Muscle layer of colon (tissue), 2 donors: ENCODE measurements around the gene REXO5.
"Not testable (repeated sequence)": the region's sequence is repeated elsewhere in the genome, so short reads cannot be mapped to it uniquely, and the experiment has no call there.

ENCODE experiments used
- H3K27ac ChIP-seq: one replicate; pipeline ENCODE4 v1.7.0; 2013; ENCODE audit warnings: low read depth, mild to moderate bottlenecking, low read length, moderate library complexity
- H3K27me3 ChIP-seq, 2 donors: one replicate each; pipeline ENCODE4 v1.7.0; 2013; ENCODE audit warnings: low read length in 2 of 2, mild to moderate bottlenecking in 2 of 2; ENCODE audit not compliant: insufficient read depth in 2 of 2, control insufficient read depth in 1 of 2
- H3K36me3 ChIP-seq: one replicate; pipeline ENCODE4 v1.7.0; 2013; ENCODE audit warnings: mild to moderate bottlenecking, low read length; ENCODE audit not compliant: insufficient read depth
- H3K4me1 ChIP-seq: one replicate; pipeline ENCODE4 v1.7.0; 2013; ENCODE audit warnings: mild to moderate bottlenecking, low read length; ENCODE audit not compliant: insufficient read depth
- H3K4me3 ChIP-seq, 2 donors: one replicate each; pipeline ENCODE4 v1.7.0; 2013; ENCODE audit warnings: low read length in 2 of 2, low read depth in 1 of 2, mild to moderate bottlenecking in 1 of 2, moderate library complexity in 1 of 2
- H3K9ac ChIP-seq: one replicate; pipeline ENCODE4 v1.7.0; 2013; ENCODE audit warnings: low read length
- H3K9me3 ChIP-seq: one replicate; pipeline ENCODE4 v1.7.0; 2013; ENCODE audit warnings: mild to moderate bottlenecking, low read length
- donor health status: abdominal sarcoma.
- donor health status: Adenocarcinoma of cecum.

REXO5 gene

GRCh38 chr16:20806168-20807050 lies at the start of gene REXO5, which contains the start of gene ERI2:
TSS of gene REXO5 (plus strand) at chr16:20806527. CDS start at chr16:20806954, 427 bp downstream.
TSS of gene ERI2 (minus strand) at chr16:20806472. CDS start at chr16:20806430, 42 bp downstream.
- peak within 1 kb of the TSS; percentile 74 for H3K9ac ChIP-seq
- peaks cover 5% of the 10 kb centered on the region for H3K4me1 ChIP-seq
- H3K9me3 ChIP-seq = no peaks in the 10 kb centered on the region
- H3K27ac ChIP-seq = peak within 1 kb of the TSS; percentile 83
- no peaks in the 10 kb centered on the region for H3K36me3 ChIP-seq
- H3K4me3 ChIP-seq = peak within 1 kb of the TSS; percentile 93 to 95
- no peaks in the 10 kb centered on the region for H3K27me3 ChIP-seq

- no peaks in the 10 kb centered on the region for H3K36me3 ChIP-seq
- no peak overlapping the region for H3K4me3 ChIP-seq
- H3K9ac ChIP-seq = no peak overlapping the region
- no peaks in the 10 kb centered on the region for H3K27me3 ChIP-seq
- H3K9me3 ChIP-seq = no peaks in the 10 kb centered on the region
- no peak overlapping the region for H3K27ac ChIP-seq
- peaks cover 6% of the 10 kb centered on the region for H3K4me1 ChIP-seq
Observed at GRCh38 chr16:20760346-20760745, 46.0 kb upstream of the REXO5 start.

GRCh38 chr16:20761175-20761574 lies 45.2 kb upstream of the REXO5 start:
- no peaks in the 10 kb centered on the region for H3K36me3 ChIP-seq
- H3K9me3 ChIP-seq = no peaks in the 10 kb centered on the region
- H3K4me3 ChIP-seq = no peak overlapping the region
- H3K4me1 ChIP-seq = peaks cover 6% of the 10 kb centered on the region
- no peak overlapping the region for H3K9ac ChIP-seq
- no peak overlapping the region for H3K27ac ChIP-seq
- H3K27me3 ChIP-seq = no peaks in the 10 kb centered on the region

- Histone ChIP-seq H3K9ac (no peak overlapping the region), H3K9me3 (no peaks in the 10 kb centered on the region), H3K36me3 (no peaks in the 10 kb centered on the region), H3K27ac (no peak overlapping the region), H3K4me3 (no peak overlapping the region), H3K27me3 (no peaks in the 10 kb centered on the region), H3K4me1 (peaks cover 6% of the 10 kb centered on the region)
Observed at GRCh38 chr16:20762404-20763123, 43.8 kb upstream of the REXO5 start.

- H3K27me3 ChIP-seq = no peaks in the 10 kb centered on the region
- no peak within 1 kb of the TSS for H3K9ac ChIP-seq
- no peaks in the 10 kb centered on the region for H3K36me3 ChIP-seq
- H3K4me1 ChIP-seq = peaks cover 6% of the 10 kb centered on the region
- H3K9me3 ChIP-seq = no peaks in the 10 kb centered on the region
- H3K27ac ChIP-seq = peak within 1 kb of the TSS; percentile 41
- H3K4me3 ChIP-seq = peak within 1 kb of the TSS in 1 of 2 donors; percentile 61
Observed at GRCh38 chr16:20763461-20764232, 42.7 kb upstream of the REXO5 start, which contains the start of gene ACSM3. TSS of gene ACSM3 (plus strand) at chr16:20764014. CDS start at chr16:20770035, 6,021 bp downstream.

GRCh38 chr16:20764448-20764847 lies 41.9 kb upstream of the REXO5 start:
- H3K36me3 ChIP-seq, H3K9ac ChIP-seq, H3K27ac ChIP-seq, H3K4me1 ChIP-seq, H3K27me3 ChIP-seq, H3K9me3 ChIP-seq, H3K4me3 ChIP-seq: not testable (repeated sequence)

- Histone ChIP-seq H3K27ac (no peak overlapping the region), H3K9me3 (no peaks in the 10 kb centered on the region), H3K9ac (no peak overlapping the region), H3K27me3 (no peaks in the 10 kb centered on the region), H3K4me3 (no peak overlapping the region), H3K36me3 (no peaks in the 10 kb centered on the region), H3K4me1 (peaks cover 6% of the 10 kb centered on the region)
Observed at GRCh38 chr16:20765732-20766131, 40.6 kb upstream of the REXO5 start.

GRCh38 chr16:20766294-20766693 lies 40.0 kb upstream of the REXO5 start:
- Histone ChIP-seq H3K27me3 (no peaks in the 10 kb centered on the region), H3K27ac (no peak overlapping the region), H3K9me3 (no peaks in the 10 kb centered on the region), H3K36me3 (no peaks in the 10 kb centered on the region), H3K4me3 (no peak overlapping the region), H3K4me1 (peaks cover 6% of the 10 kb centered on the region), H3K9ac (no peak overlapping the region)

- Histone ChIP-seq H3K4me3 (no peak overlapping the region), H3K27me3 (no peaks in the 10 kb centered on the region), H3K9me3 (no peaks in the 10 kb centered on the region), H3K36me3 (no peaks in the 10 kb centered on the region), H3K9ac (no peak overlapping the region), H3K27ac (no peak overlapping the region), H3K4me1 (peaks cover 6% of the 10 kb centered on the region)
Observed at GRCh38 chr16:20767577-20767976, 38.8 kb upstream of the REXO5 start.

GRCh38 chr16:20768121-20768520 lies 38.2 kb upstream of the REXO5 start:
- H3K27me3 ChIP-seq = no peaks in the 10 kb centered on the region
- no peaks in the 10 kb centered on the region for H3K36me3 ChIP-seq
- peaks cover 5% of the 10 kb centered on the region for H3K4me1 ChIP-seq
- no peaks in the 10 kb centered on the region for H3K9me3 ChIP-seq
- no peak overlapping the region for H3K27ac ChIP-seq
- no peak overlapping the region for H3K9ac ChIP-seq
- H3K4me3 ChIP-seq = no peak overlapping the region

- H3K27me3 ChIP-seq = no peaks in the 10 kb centered on the region
- no peak overlapping the region for H3K9ac ChIP-seq
- H3K4me3 ChIP-seq = no peak overlapping the region
- H3K9me3 ChIP-seq = no peaks in the 10 kb centered on the region
- no peak overlapping the region for H3K27ac ChIP-seq
- peaks cover 3% of the 10 kb centered on the region for H3K4me1 ChIP-seq
- H3K36me3 ChIP-seq = no peaks in the 10 kb centered on the region
Observed at GRCh38 chr16:20768818-20769217, 37.5 kb upstream of the REXO5 start.
